Measurements from ENCODE around the gene TRPV4.

The TRPV4 gene

GRCh38 chr12:109758426-109759420 lies 74.5 kb downstream of the TRPV4 start:
- no peak for DNase-seq (ENCODE audit: extremely low read depth, low read depth)
- TF ChIP-seq CTCF (IDR thresholded peaks at IDR 0.05; ENCODE audit: low read depth, low read length): no peak

GRCh38 chr12:109757671-109758265 lies 75.4 kb downstream of the TRPV4 start:
- TF ChIP-seq CTCF (IDR thresholded peaks at IDR 0.05; ENCODE audit: low read depth, low read length): no peak
- DNase-seq (ENCODE audit: extremely low read depth, low read depth): no peak

- no peak for DNase-seq (ENCODE audit: extremely low read depth, low read depth)
- no peak for TF ChIP-seq CTCF (IDR thresholded peaks at IDR 0.05; ENCODE audit: low read depth, low read length)
Measured at GRCh38 chr12:109756457-109756856, 76.7 kb downstream of the TRPV4 start.

GRCh38 chr12:109753959-109754358 lies 79.2 kb downstream of the TRPV4 start:
- no peak for TF ChIP-seq CTCF (IDR thresholded peaks at IDR 0.05; ENCODE audit: low read depth, low read length)
- DNase-seq (ENCODE audit: extremely low read depth, low read depth): no peak

- TF ChIP-seq CTCF (IDR thresholded peaks at IDR 0.05; ENCODE audit: low read depth, low read length): no peak
- DNase-seq (ENCODE audit: extremely low read depth, low read depth): no peak
Measured at GRCh38 chr12:109753054-109753401, 80.2 kb downstream of the TRPV4 start.

- no peak for TF ChIP-seq CTCF (IDR thresholded peaks at IDR 0.05; ENCODE audit: low read depth, low read length)
- no peak for DNase-seq (ENCODE audit: extremely low read depth, low read depth)
Measured at GRCh38 chr12:109752117-109753053, 80.8 kb downstream of the TRPV4 start.

Data from AG09319 (cell line).